Keratinocyte (primary cell): ENCODE measurements around the gene RNF183. TPM values are rescaled to one million over a fixed set of nuclear protein-coding genes. Genes with fewer than 3 reads are reported as not detected.

Experiments
- DNase-seq: peaks from one replicate; pipeline ENCODE4 v3.0.0-alpha.2; 2011; ENCODE audit warnings: low read depth, missing footprints, low spot score
- FAIRE-seq: peaks from 2 replicates; lab custom pipeline; 2011; peaks lifted over from hg19 to GRCh38; lab: Jason Lieb, UNC
- H2AFZ ChIP-seq: 2 replicates; pipeline ENCODE4 v1.6.0; 2012; ENCODE audit warnings: low read length, control low read depth, inconsistent platforms; ENCODE audit not compliant: control insufficient read depth
- H3K27ac ChIP-seq: 2 replicates; pipeline ENCODE4 v1.5.1; 2011; ENCODE audit warnings: low read length; ENCODE audit not compliant: control insufficient read depth, insufficient read depth
- H3K27me3 ChIP-seq: 3 replicates; pipeline ENCODE4 v1.6.0; 2011; ENCODE audit warnings: low read length; ENCODE audit not compliant: control insufficient read depth, insufficient read depth; ENCODE audit errors: extremely low read depth
- H3K36me3 ChIP-seq, 2 experiments: 2 replicates in 1 of 2; 3 replicates in 1 of 2; pipeline ENCODE4 v1.5.1; 2011; ENCODE audit warnings: low read length in 2 of 2, mild to moderate bottlenecking in 1 of 2; ENCODE audit not compliant: control insufficient read depth in 2 of 2, insufficient read depth in 2 of 2; ENCODE audit errors: extremely low read depth in 1 of 2
- H3K4me1 ChIP-seq: 3 replicates; pipeline ENCODE4 v1.5.1; 2011; ENCODE audit warnings: low read length; ENCODE audit not compliant: control insufficient read depth, insufficient read depth; ENCODE audit errors: extremely low read depth
- H3K4me2 ChIP-seq: 3 replicates; pipeline ENCODE4 v1.6.0; 2011; ENCODE audit warnings: low read depth, low read length; ENCODE audit not compliant: control insufficient read depth, insufficient read depth; ENCODE audit errors: extremely low read depth
- H3K4me3 ChIP-seq, 3 experiments: fragments of 200-600 bp in 1 of 3; sonication (generic) in 1 of 3; 2 replicates in 2 of 3; 3 replicates in 1 of 3; pipeline ENCODE4 v1.5.1; 2011 to 2016; ENCODE audit warnings: low read length in 3 of 3, mild to moderate bottlenecking in 3 of 3, control low read depth in 2 of 3, inconsistent platforms in 1 of 3, low read depth in 1 of 3, mixed read lengths in 1 of 3, mixed run types in 1 of 3, moderate library complexity in 1 of 3; ENCODE audit not compliant: control insufficient read depth in 2 of 3, insufficient read depth in 2 of 3; ENCODE audit errors: extremely low read depth in 1 of 3
- H3K79me2 ChIP-seq: 2 replicates; pipeline ENCODE4 v1.6.0; 2012; ENCODE audit warnings: low read length; ENCODE audit not compliant: control insufficient read depth, insufficient read depth
- H3K9ac ChIP-seq: 3 replicates; pipeline ENCODE4 v1.6.0; 2011; ENCODE audit warnings: low read length; ENCODE audit not compliant: control insufficient read depth, insufficient read depth; ENCODE audit errors: extremely low read depth
- H3K9me1 ChIP-seq: 3 replicates; pipeline ENCODE4 v1.6.0; 2011; ENCODE audit warnings: low read length; ENCODE audit not compliant: control insufficient read depth, insufficient read depth; ENCODE audit errors: extremely low read depth
- H3K9me3 ChIP-seq: 2 replicates; pipeline ENCODE4 v1.5.1; 2012; ENCODE audit warnings: low read depth, low read length; ENCODE audit not compliant: control insufficient read depth
- H4K20me1 ChIP-seq: 3 replicates; pipeline ENCODE4 v1.6.0; 2011; ENCODE audit warnings: low read length; ENCODE audit not compliant: control insufficient read depth, insufficient read depth; ENCODE audit errors: extremely low read depth
- EZH2 ChIP-seq: IDR thresholded peaks from one replicate; pipeline ENCODE4 v1.6.1; 2012; ENCODE audit warnings: inconsistent platforms, mild to moderate bottlenecking, low read length, moderate library complexity
- dilution Hi-C: fragments of 300-500 bp; cut with MboI; formaldehyde crosslinking; loops from one replicate; pipeline ENCODE4 v1.7.0; 2020; ENCODE audit warnings: low sequenced_read_pairs; ENCODE audit not compliant: extremely low pct_ligation_motif_present
- polyA plus RNA-seq, 5 experiments: library from polyadenylated mRNA; depleted of rRNA in 3 of 5; stranded (reverse) in 3 of 5; stranded (forward) in 1 of 5; unstranded in 1 of 5; fragments of >200 nt; gene quantifications; 1 replicate in 1 of 5; 2 replicates in 3 of 5; 3 replicates in 1 of 5; pipeline versions ENCODE4 v1.2.1 to v1.2.3, GENCODE V29; 2011 to 2012; ENCODE audit warnings: missing spikeins in 2 of 5, low read depth in 1 of 5, low replicate concordance in 1 of 5
- TF ChIP-seq, protein P1 (sequence below), 3 experiments: IDR thresholded peaks in 1 of 3; conservative IDR thresholded peaks in 1 of 3; optimal IDR thresholded peaks in 1 of 3; 2 replicates in 2 of 3; 3 replicates in 1 of 3; pipeline versions ENCODE3 to v1.5.1; 2011; ENCODE audit warnings: low read length in 3 of 3, mild to moderate bottlenecking in 3 of 3, moderate library complexity in 2 of 3, control low read depth in 1 of 3, inconsistent platforms in 1 of 3; ENCODE audit not compliant: insufficient read depth in 2 of 3; ENCODE audit errors: extremely low read depth in 1 of 3

RNF183 gene
- polyA plus RNA-seq, 1 donor (not counting 4 experiments of a cell fraction or from before 2014, with no cell fraction given) = not detected

GRCh38 chr9:113299800-113300292 is 3.3 kb downstream of the RNF183 start:
- H3K4me1 ChIP-seq = no peaks in the 10 kb centered on the region
- H3K79me2 ChIP-seq = no peaks in the 10 kb centered on the region
- H3K4me2 ChIP-seq = no peak overlapping the region
- no peaks in the 10 kb centered on the region for H3K9me3 ChIP-seq
- H2AFZ ChIP-seq = no peak overlapping the region
- H3K27me3 ChIP-seq = peaks cover 5% of the 10 kb centered on the region
- H4K20me1 ChIP-seq = no peaks in the 10 kb centered on the region
- no peaks in the 10 kb centered on the region for H3K9me1 ChIP-seq
- H3K36me3 ChIP-seq = no peaks in the 10 kb centered on the region
- no peak overlapping the region for H3K27ac ChIP-seq
- dilution Hi-C loops = no loop called here
- no peak overlapping the region for H3K4me3 ChIP-seq
- TF ChIP-seq, protein P1, sequence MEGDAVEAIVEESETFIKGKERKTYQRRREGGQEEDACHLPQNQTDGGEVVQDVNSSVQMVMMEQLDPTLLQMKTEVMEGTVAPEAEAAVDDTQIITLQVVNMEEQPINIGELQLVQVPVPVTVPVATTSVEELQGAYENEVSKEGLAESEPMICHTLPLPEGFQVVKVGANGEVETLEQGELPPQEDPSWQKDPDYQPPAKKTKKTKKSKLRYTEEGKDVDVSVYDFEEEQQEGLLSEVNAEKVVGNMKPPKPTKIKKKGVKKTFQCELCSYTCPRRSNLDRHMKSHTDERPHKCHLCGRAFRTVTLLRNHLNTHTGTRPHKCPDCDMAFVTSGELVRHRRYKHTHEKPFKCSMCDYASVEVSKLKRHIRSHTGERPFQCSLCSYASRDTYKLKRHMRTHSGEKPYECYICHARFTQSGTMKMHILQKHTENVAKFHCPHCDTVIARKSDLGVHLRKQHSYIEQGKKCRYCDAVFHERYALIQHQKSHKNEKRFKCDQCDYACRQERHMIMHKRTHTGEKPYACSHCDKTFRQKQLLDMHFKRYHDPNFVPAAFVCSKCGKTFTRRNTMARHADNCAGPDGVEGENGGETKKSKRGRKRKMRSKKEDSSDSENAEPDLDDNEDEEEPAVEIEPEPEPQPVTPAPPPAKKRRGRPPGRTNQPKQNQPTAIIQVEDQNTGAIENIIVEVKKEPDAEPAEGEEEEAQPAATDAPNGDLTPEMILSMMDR (optimal IDR thresholded peaks at IDR 0.05 in 1 of 3, IDR thresholded peaks at IDR 0.05 in 1 of 3, conservative IDR thresholded peaks at IDR 0.05 in 1 of 3; ENCODE audit: extremely low read depth in 1 of 3, insufficient read depth in 2 of 3, low read length in 3 of 3) = no peak
- no peak for TF ChIP-seq EZH2
- FAIRE-seq (no peak), DNase-seq (no peak)
- no peak overlapping the region for H3K9ac ChIP-seq

GRCh38 chr9:113298924-113299770 is 4.0 kb downstream of the RNF183 start:
- Histone ChIP-seq H3K4me1 (no peaks in the 10 kb centered on the region), H3K36me3 (no peaks in the 10 kb centered on the region), H3K9me1 (no peaks in the 10 kb centered on the region), H3K9me3 (no peaks in the 10 kb centered on the region), H3K79me2 (no peaks in the 10 kb centered on the region), H4K20me1 (no peaks in the 10 kb centered on the region), H3K9ac (no peak overlapping the region), H2AFZ (no peak overlapping the region), H3K4me3 (no peak overlapping the region), H3K4me2 (no peak overlapping the region), H3K27me3 (peaks cover 5% of the 10 kb centered on the region), H3K27ac (no peak overlapping the region)
- no peak for FAIRE-seq
- dilution Hi-C loops = no loop called here
- TF ChIP-seq, protein P1 (optimal IDR thresholded peaks at IDR 0.05 in 1 of 3, IDR thresholded peaks at IDR 0.05 in 1 of 3, conservative IDR thresholded peaks at IDR 0.05 in 1 of 3; ENCODE audit: extremely low read depth in 1 of 3, insufficient read depth in 2 of 3, low read length in 3 of 3) = no peak
- no peak for TF ChIP-seq EZH2
- DNase-seq = no peak
